Stimulated activated CD8-positive, alpha-beta memory T cell treated with anti-CD3 and anti-CD28 coated beads, Interleukin-15, amount 100 ng/mL, for 4 hours (primary cell): ENCODE measurements around the gene CA9.
A peak's percentile ranks its signal among the peaks of the same experiment; 100 is the strongest.

Source experiments
- DNase-seq, 2 donors: peaks; one replicate each; pipeline ENCODE4 v3.0.0-alpha.2; 2020; ENCODE audit warnings: low read depth in 2 of 2

The CA9 gene

GRCh38 chr9:35651956-35652828 lies 21.5 kb upstream of the CA9 start:
- DNase-seq: no peak

GRCh38 chr9:35652829-35653209 lies 20.9 kb upstream of the CA9 start:
- no peak for DNase-seq

GRCh38 chr9:35653611-35654010 lies 20.1 kb upstream of the CA9 start:
- no peak for DNase-seq

GRCh38 chr9:35656348-35656747 lies 17.4 kb upstream of the CA9 start:
- DNase-seq: no peak

GRCh38 chr9:35656831-35657545 lies 16.7 kb upstream of the CA9 start:
- no peak for DNase-seq

GRCh38 chr9:35657546-35658136 lies 16.1 kb upstream of the CA9 start, which contains the start of gene RMRP:
TSS of gene RMRP (minus strand) at chr9:35658019.
- peak; percentile 85 to 94 for DNase-seq

GRCh38 chr9:35658137-35658967 lies 15.4 kb upstream of the CA9 start, which contains the start of gene CCDC107:
TSS of gene CCDC107 (plus strand) at chr9:35658292. CDS start at chr9:35658380, 88 bp downstream.
- DNase-seq: peak; percentile 68 to 71

- DNase-seq: no peak
These were observed 14.8 kb upstream of the CA9 start for GRCh38 chr9:35658968-35659220.

- DNase-seq: no peak
These were observed 14.4 kb upstream of the CA9 start for GRCh38 chr9:35659340-35659739.

GRCh38 chr9:35660966-35661415 lies 12.7 kb upstream of the CA9 start:
- DNase-seq: no peak

GRCh38 chr9:35661756-35662350 lies 11.9 kb upstream of the CA9 start:
- DNase-seq: no peak

- no peak for DNase-seq
These were observed 11.3 kb upstream of the CA9 start for GRCh38 chr9:35662437-35662836.

GRCh38 chr9:35664531-35665470 lies 8.9 kb upstream of the CA9 start, which contains the start of gene ARHGEF39:
TSS of gene ARHGEF39 (minus strand) at chr9:35665195. CDS start at chr9:35665169, 26 bp downstream.
- DNase-seq: no peak

GRCh38 chr9:35665471-35665818 lies 8.3 kb upstream of the CA9 start:
- no peak for DNase-seq

- no peak for DNase-seq
These were observed 7.7 kb upstream of the CA9 start for GRCh38 chr9:35666045-35666444.

GRCh38 chr9:35666549-35666948 lies 7.2 kb upstream of the CA9 start:
- DNase-seq: no peak

GRCh38 chr9:35667939-35668338 lies 5.8 kb upstream of the CA9 start:
- no peak for DNase-seq

GRCh38 chr9:35669331-35670145 lies 4.2 kb upstream of the CA9 start:
- DNase-seq: no peak

- DNase-seq: no peak
These were observed 265 bp downstream of the CA9 start for GRCh38 chr9:35674025-35674361.

GRCh38 chr9:35675204-35675603 lies 1.5 kb downstream of the CA9 start:
- DNase-seq: no peak
